Progenitor cell of endocrine pancreas (in vitro differentiated cells): ENCODE data around the gene ECHDC1. TPM values are rescaled to one million over a fixed set of nuclear protein-coding genes. Genes with fewer than 3 reads are reported as not detected.
"Not testable (repeated sequence)": the region's sequence is repeated elsewhere in the genome, so short reads cannot be mapped to it uniquely, and the experiment has no call there.

Experiments
- DNase-seq: peaks from one replicate; pipeline ENCODE4 v3.0.0; 2021; ENCODE audit warnings: low spot score; ENCODE audit not compliant: unreplicated experiment
- H3K27ac Mint-ChIP-seq: 2 replicates; pipeline ENCODE4 v1.8.0; 2021; ENCODE audit warnings: mild to moderate bottlenecking, moderate library complexity, mixed read lengths
- H3K27me3 Mint-ChIP-seq: 2 replicates; pipeline ENCODE4 v1.8.0; 2021; ENCODE audit warnings: mixed read lengths
- H3K36me3 Mint-ChIP-seq: 2 replicates; pipeline ENCODE4 v1.8.0; 2022; ENCODE audit warnings: mixed read lengths; ENCODE audit not compliant: insufficient read depth
- H3K4me1 Mint-ChIP-seq: 2 replicates; pipeline ENCODE4 v1.8.0; 2021; ENCODE audit warnings: low read depth, mixed read lengths
- H3K4me3 Mint-ChIP-seq: 2 replicates; pipeline ENCODE4 v1.8.0; 2021; ENCODE audit warnings: low read depth, mild to moderate bottlenecking, moderate library complexity, mixed read lengths
- H3K9me3 Mint-ChIP-seq: 2 replicates; pipeline ENCODE4 v1.8.0; 2021; ENCODE audit warnings: low read depth, mixed read lengths
- total RNA-seq: library from RNA; stranded (reverse); gene quantifications from 2 replicates; pipeline ENCODE4 v1.2.1, GENCODE V29; 2021
- TF ChIP-seq, protein P1 (sequence below): fragments of 200-600 bp; sonication (generic); IDR thresholded peaks from one replicate; pipeline ENCODE4 v1.5.0; 2021; ENCODE audit warnings: antibody characterized with exemption, mild to moderate bottlenecking; ENCODE audit not compliant: unreplicated experiment

Gene ECHDC1
- total RNA-seq, 1 donor from 2014 or later = 60.3 TPM

DNA sequence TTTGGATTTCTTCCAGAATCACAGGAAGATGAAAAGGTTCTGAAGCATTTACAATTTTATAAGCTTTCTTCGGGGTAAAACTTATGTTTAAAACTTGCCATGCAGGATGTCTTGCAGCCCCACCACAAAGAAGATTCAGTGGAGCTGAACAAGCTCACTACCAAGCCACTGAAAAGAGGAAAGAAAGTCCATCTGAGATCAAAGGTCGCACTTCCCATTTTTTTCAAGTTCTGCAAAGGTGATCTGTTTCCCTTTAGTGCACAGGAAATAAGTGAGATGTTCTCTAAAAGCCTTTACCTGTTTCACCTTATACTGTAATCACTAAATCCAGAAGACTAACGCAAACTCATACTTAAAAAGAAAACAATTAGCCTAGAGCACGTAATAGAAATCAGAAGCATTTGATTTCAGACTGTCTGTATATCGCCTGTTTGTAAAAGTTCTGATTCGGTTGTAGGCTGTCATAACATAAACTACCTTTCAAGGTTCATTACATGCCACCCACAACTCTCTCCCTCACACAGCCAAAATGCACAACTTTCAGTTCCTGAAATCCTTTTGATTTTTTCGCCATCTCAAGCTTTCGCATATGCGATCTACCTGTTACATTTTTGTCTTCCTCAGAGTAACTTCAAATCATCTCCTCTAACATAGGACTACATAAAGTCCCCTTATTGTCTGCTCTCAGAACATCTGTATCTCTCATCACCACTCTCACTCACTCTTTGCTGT lies 1.8 kb downstream of the ECHDC1 start:
- Mint-ChIP-seq H3K27me3 (no peaks in the 10 kb centered on the region), H3K27ac (no peak overlapping the region), H3K4me1 (peaks cover 16% of the 10 kb centered on the region), H3K36me3 (peaks cover 3% of the 10 kb centered on the region), H3K4me3 (no peak overlapping the region), H3K9me3 (peaks cover 3% of the 10 kb centered on the region)
- DNase-seq = no peak
- TF ChIP-seq, protein P1, sequence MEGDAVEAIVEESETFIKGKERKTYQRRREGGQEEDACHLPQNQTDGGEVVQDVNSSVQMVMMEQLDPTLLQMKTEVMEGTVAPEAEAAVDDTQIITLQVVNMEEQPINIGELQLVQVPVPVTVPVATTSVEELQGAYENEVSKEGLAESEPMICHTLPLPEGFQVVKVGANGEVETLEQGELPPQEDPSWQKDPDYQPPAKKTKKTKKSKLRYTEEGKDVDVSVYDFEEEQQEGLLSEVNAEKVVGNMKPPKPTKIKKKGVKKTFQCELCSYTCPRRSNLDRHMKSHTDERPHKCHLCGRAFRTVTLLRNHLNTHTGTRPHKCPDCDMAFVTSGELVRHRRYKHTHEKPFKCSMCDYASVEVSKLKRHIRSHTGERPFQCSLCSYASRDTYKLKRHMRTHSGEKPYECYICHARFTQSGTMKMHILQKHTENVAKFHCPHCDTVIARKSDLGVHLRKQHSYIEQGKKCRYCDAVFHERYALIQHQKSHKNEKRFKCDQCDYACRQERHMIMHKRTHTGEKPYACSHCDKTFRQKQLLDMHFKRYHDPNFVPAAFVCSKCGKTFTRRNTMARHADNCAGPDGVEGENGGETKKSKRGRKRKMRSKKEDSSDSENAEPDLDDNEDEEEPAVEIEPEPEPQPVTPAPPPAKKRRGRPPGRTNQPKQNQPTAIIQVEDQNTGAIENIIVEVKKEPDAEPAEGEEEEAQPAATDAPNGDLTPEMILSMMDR = no peak

DNA sequence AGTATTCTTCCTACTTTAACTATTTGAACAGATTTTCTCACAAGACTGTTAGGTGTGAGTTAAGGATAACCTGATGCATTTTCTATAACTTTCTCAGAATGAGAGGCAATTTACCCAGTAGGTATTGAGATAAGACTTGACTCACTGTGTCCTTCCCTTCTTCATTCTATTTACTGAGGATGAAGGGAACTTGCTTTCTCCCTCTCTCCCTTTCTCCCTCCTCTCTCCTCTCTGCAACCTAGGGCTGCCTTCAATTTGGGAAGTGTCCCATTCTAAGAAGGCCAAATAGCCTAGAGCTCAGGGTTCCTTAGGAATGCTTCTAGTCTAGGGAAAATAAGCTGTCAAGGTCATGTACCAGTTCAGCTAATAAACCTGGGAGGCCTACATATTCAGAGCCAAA lies 3.2 kb downstream of the ECHDC1 start:
- TF ChIP-seq, protein P1 = no peak
- DNase-seq = no peak
- no peaks in the 10 kb centered on the region for H3K27me3 Mint-ChIP-seq
- no peaks in the 10 kb centered on the region for H3K36me3 Mint-ChIP-seq
- H3K9me3 Mint-ChIP-seq = no peaks in the 10 kb centered on the region
- peaks cover 22% of the 10 kb centered on the region for H3K4me1 Mint-ChIP-seq
- H3K27ac Mint-ChIP-seq = no peak overlapping the region
- no peak overlapping the region for H3K4me3 Mint-ChIP-seq

DNA sequence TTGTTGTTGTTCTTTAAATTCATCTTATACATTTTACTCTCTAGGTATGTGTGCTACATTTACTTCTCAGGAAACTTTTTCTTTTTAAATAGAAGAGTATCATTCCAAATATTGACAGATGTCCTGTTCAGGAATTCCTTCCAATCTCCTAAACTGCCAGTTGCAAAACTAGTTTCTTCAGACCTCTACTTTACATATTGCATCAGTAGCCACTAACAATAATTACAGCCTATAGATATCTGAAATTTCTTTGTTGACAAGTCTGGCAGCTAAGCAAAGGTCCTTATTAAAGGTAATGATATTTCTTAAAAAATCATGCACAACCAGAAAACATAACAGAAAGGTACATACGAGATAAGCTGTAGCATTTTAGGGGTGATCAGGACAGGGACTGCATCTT lies 4.5 kb downstream of the ECHDC1 start:
- TF ChIP-seq, protein P1 = no peak
- peaks cover 1% of the 10 kb centered on the region for H3K36me3 Mint-ChIP-seq
- no peak for DNase-seq
- no peak overlapping the region for H3K27ac Mint-ChIP-seq
- H3K9me3 Mint-ChIP-seq = no peaks in the 10 kb centered on the region
- H3K4me1 Mint-ChIP-seq = peaks cover 22% of the 10 kb centered on the region
- H3K4me3 Mint-ChIP-seq = no peak overlapping the region
- no peaks in the 10 kb centered on the region for H3K27me3 Mint-ChIP-seq

DNA sequence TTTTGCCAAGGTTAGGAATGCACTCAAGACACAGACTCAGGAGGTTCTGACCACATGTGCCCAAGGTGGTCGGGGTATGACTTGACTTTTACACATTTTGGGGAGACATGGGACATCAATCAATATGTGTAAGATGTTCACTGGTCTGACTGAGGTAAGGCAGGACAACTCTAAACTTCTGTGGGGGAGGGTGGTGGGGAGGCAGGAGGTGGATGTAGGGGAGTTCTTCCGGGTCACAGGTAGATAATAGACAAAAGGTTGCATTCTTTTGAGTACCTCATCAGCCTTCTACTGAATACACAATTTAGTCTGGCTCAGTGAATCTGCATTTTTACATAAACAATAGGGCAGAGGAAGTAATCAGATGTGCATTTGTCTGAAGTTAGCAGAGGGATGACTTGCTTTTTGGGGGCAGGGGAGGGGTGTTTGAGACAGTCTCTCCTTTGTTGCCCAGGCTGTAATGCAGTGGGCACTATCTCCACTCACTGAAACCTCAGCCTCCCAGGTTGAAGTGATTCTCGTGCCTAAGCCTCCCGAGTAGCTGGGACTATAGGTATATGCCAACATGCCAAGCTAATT lies 10.9 kb downstream of the ECHDC1 start:
- Mint-ChIP-seq H3K4me1 (peaks cover 18% of the 10 kb centered on the region), H3K4me3 (no peak overlapping the region), H3K9me3 (no peaks in the 10 kb centered on the region), H3K27ac (peak overlapping the region; percentile 71), H3K27me3 (no peaks in the 10 kb centered on the region), H3K36me3 (peaks cover 7% of the 10 kb centered on the region)
- no peak for DNase-seq
- TF ChIP-seq, protein P1 = no peak

DNA sequence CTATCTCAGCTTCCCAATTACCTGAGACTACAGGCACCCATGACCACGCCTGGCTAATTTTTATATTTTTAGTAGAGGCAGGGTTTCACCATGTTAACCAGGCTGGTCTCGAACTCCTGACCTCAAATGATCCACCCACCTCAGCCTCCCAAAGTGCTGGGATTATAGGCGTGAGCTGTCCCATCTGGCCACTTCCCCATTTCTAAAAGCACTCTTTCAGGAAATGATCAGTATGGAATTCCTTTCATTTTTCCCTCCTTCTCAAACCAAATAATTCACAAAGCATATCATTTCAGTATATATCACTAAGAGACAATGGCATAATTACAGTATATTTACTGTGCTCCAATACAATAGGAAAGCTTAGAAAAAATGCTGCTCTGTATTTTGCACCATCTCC lies 12.2 kb downstream of the ECHDC1 start:
- H3K4me1 Mint-ChIP-seq, H3K27me3 Mint-ChIP-seq, H3K4me3 Mint-ChIP-seq, H3K9me3 Mint-ChIP-seq, DNase-seq, H3K36me3 Mint-ChIP-seq: not testable (repeated sequence)
- H3K27ac Mint-ChIP-seq = peak overlapping the region; percentile 42
